ENCODE results near the gene SATL1. TPM values are rescaled to one million over a fixed set of nuclear protein-coding genes. Genes with fewer than 3 reads are reported as not detected.

The SATL1 gene
- total and polyA plus RNA-seq, 9 of the 15 experiments (the other 6 are each of a cell fraction or from before 2014, with no cell fraction given) = 0.03 to 0.07 (median 0.05) TPM; not detected in 3

GRCh38 chrX:85196319-85196718, 47.3 kb downstream of the SATL1 start:
- intact Hi-C loops (cut with micrococcal nuclease) = no loop called here
- TF ChIP-seq ZNF561 (CRISPR knock-in tag; conservative IDR thresholded peaks at IDR 0.05) (no peak), KAT8 (IDR thresholded peaks at IDR 0.05; ENCODE audit: low read depth) (no peak), ZBTB40 (IDR thresholded peaks at IDR 0.05) (no peak), ZBTB40 (CRISPR knock-in tag; IDR thresholded peaks at IDR 0.05) (no peak), ZNF695 (CRISPR knock-in tag; IDR thresholded peaks at IDR 0.05) (no peak), SNRNP70 (optimal IDR thresholded peaks at IDR 0.05; ENCODE audit: low read depth, low read length) (no peak), MBD2 (IDR thresholded peaks at IDR 0.05; ENCODE audit: borderline replicate concordance, low read depth) (no peak), DMBX1 (CRISPR knock-in tag; IDR thresholded peaks at IDR 0.05; ENCODE audit: borderline replicate concordance) (no peak), KDM5B (IDR thresholded peaks at IDR 0.05; ENCODE audit: insufficient replicate concordance, low read depth, low read length) (no peak), RBM39 (optimal IDR thresholded peaks at IDR 0.05; ENCODE audit: low read depth, low read length) (no peak)
- POLR2A ChIA-PET = no interaction called here
- Histone ChIP-seq H3K9me3 (replicated peaks; ENCODE audit: control insufficient read depth, insufficient read depth, low read depth, low read length) (no peaks in the 10 kb centered on the region), H3K9ac (ENCODE audit: insufficient read depth in 1 of 2, low read depth in 2 of 2, low read length in 2 of 2) (no peak overlapping the region), H3K27ac (ENCODE audit: extremely low read depth, low read depth, low read length) (no peak overlapping the region), H3K27me3 (ENCODE audit: control insufficient read depth in 2 of 2, insufficient read depth in 2 of 2, low read length in 2 of 2) (no peaks in the 10 kb centered on the region), H3K4me2 (ENCODE audit: insufficient read depth, low read length) (no peak overlapping the region), H3K36me3 (ENCODE audit: control insufficient read depth, insufficient read depth, low read length) (no peaks in the 10 kb centered on the region), H4K20me1 (replicated peaks; ENCODE audit: control insufficient read depth, insufficient read depth, low read length) (no peaks in the 10 kb centered on the region), H3K4me1 (replicated peaks in 1 of 2; ENCODE audit: control insufficient read depth in 2 of 2, insufficient read depth in 2 of 2, low read length in 2 of 2) (no peaks in the 10 kb centered on the region), H3K4me3 (no peak overlapping the region), H3K9me1 (ENCODE audit: control insufficient read depth, insufficient read depth, low read length) (no peaks in the 10 kb centered on the region), H3K79me2 (ENCODE audit: control insufficient read depth, insufficient read depth, low read length) (no peaks in the 10 kb centered on the region), H2AFZ (ENCODE audit: low read depth, low read length) (no peak overlapping the region)
- 0% methylated on average over 1 of the region's 1 CpG for WGBS (ENCODE audit: insufficient coverage, low coverage, missing lambda C conversion rate)
- CTCF ChIA-PET (ENCODE audit: low intra/inter-chr PET ratio) = no interaction called here
- no TSS peak for BruUV-seq (replicated peaks)
- no peak for DNase-seq (ENCODE audit: extremely low read depth in 1 of 4, low spot score in 3 of 4)
- in situ Hi-C loops (cut with MboI) = no loop called here
- no peak for FAIRE-seq
- ATAC-seq = no peak

Data from K562 (cell line).